Measurements from ENCODE around the gene ACP1. TPM values are rescaled to one million over a fixed set of nuclear protein-coding genes. Genes with fewer than 3 reads are reported as not detected.

Gene ACP1
- polyA plus RNA-seq, 2 of the 4 experiments (the other 2 are of a cell fraction) = 204 to 338 TPM

DNA sequence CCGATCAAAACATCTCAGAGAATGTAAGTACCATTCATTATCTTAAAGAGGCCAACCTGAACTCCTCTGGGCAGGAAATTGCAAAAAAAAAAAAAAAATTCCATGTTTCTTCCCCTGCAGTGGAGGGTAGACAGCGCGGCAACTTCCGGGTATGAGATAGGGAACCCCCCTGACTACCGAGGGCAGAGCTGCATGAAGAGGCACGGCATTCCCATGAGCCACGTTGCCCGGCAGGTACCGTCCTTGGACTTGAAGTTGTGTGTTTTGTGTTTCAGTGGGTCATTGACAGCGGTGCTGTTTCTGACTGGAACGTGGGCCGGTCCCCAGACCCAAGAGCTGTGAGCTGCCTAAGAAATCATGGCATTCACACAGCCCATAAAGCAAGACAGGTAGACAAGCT, 7.2 kb downstream of the ACP1 start:
- FAIRE-seq (no peak), DNase-seq (ENCODE audit: low read depth in 1 of 2, low spot score in 1 of 2) (no peak), ATAC-seq (no peak)
- 96% methylated on average over 12 of the region's 12 CpGs for WGBS (ENCODE audit: missing lambda C conversion rate)
- H3K9me3 ChIP-seq = no peaks in the 10 kb centered on the region
- H3K4me3 ChIP-seq = no peak overlapping the region
- H3K4me2 ChIP-seq = no peak overlapping the region
- CTCF ChIA-PET = interaction anchor here (1.2 to 2.4 kb wide), 3 partner anchors 13 to 25 kb away, joined by 3 to 9 read pairs (median 3); no protein-coding TSS in a partner anchor
- H3K4me1 ChIP-seq = no peaks in the 10 kb centered on the region
- TF ChIP-seq CEBPB (IDR thresholded peaks at IDR 0.05) (no peak), EP300 (IDR thresholded peaks at IDR 0.05) (no peak), FOSB (CRISPR knock-in tag; IDR thresholded peaks at IDR 0.05) (no peak), HOXB5 (CRISPR knock-in tag; IDR thresholded peaks at IDR 0.05) (no peak), RAD21 (conservative IDR thresholded peaks at IDR 0.05 in 1 of 2, IDR thresholded peaks at IDR 0.05 in 1 of 2) (no peak), JUNB (IDR thresholded peaks at IDR 0.05) (no peak), SMC3 (IDR thresholded peaks at IDR 0.05) (no peak)
- TF ChIP-seq, protein P1, sequence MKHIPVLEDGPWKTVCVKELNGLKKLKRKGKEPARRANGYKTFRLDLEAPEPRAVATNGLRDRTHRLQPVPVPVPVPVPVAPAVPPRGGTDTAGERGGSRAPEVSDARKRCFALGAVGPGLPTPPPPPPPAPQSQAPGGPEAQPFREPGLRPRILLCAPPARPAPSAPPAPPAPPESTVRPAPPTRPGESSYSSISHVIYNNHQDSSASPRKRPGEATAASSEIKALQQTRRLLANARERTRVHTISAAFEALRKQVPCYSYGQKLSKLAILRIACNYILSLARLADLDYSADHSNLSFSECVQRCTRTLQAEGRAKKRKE (CRISPR knock-in tag; IDR thresholded peaks at IDR 0.05; ENCODE audit: low read depth) = no peak
- TF ChIP-seq, protein P2, sequence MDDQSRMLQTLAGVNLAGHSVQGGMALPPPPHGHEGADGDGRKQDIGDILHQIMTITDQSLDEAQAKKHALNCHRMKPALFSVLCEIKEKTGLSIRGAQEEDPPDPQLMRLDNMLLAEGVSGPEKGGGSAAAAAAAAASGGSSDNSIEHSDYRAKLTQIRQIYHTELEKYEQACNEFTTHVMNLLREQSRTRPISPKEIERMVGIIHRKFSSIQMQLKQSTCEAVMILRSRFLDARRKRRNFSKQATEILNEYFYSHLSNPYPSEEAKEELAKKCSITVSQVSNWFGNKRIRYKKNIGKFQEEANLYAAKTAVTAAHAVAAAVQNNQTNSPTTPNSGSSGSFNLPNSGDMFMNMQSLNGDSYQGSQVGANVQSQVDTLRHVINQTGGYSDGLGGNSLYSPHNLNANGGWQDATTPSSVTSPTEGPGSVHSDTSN (IDR thresholded peaks at IDR 0.05) = no peak
- POLR2A ChIA-PET = no interaction called here
- no peak overlapping the region for H3K27ac ChIP-seq

DNA sequence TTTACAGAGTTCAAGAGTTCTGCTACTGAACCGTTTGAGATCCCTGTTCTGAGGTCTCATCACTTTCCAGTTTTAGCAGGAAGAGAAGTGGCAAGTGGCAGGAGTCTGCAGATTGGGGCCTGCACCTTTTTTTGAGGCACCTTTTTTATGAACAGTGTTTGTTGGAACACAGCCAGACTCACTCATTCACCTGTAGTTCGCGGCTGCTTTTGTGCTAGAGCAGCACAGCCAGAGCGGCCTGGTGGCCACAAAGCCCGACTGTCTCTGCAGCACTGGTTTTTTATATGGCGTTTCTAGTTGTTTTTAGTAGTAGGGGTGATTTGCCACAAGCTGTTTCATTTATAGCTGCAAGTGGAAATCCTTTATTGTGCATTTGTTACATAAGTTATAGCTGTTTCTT, 8.6 kb downstream of the ACP1 start:
- Histone ChIP-seq H3K4me1 (peaks cover 2% of the 10 kb centered on the region; the same call in 1 of the 3 replicates), H3K4me2 (no peak overlapping the region), H3K9me3 (no peaks in the 10 kb centered on the region), H3K4me3 (no peak overlapping the region), H3K27ac (no peak overlapping the region)
- ChIA-PET CTCF (interaction anchor here (2.4 kb wide), 1 partner anchor 17 kb away, joined by 9 read pairs; no protein-coding TSS in a partner anchor), POLR2A (no interaction called here)
- WGBS (ENCODE audit: missing lambda C conversion rate) = 71% methylated on average over 6 of the region's 6 CpGs
- TF ChIP-seq TP53 (CRISPR knock-in tag; IDR thresholded peaks at IDR 0.05) (no peak), RNF2 (IDR thresholded peaks at IDR 0.05; ENCODE audit: borderline replicate concordance, low read depth) (no peak), GATA3 (IDR thresholded peaks at IDR 0.05; ENCODE audit: borderline replicate concordance) (no peak), EP300 (IDR thresholded peaks at IDR 0.05) (no peak), EHF (CRISPR knock-in tag; IDR thresholded peaks at IDR 0.05) (no peak), RARB (CRISPR knock-in tag; IDR thresholded peaks at IDR 0.05) (no peak), PHF8 (IDR thresholded peaks at IDR 0.05; ENCODE audit: borderline replicate concordance, low read depth) (no peak), MAFK (IDR thresholded peaks at IDR 0.05; ENCODE audit: partially characterized antibody) (no peak), SREBF2 (IDR thresholded peaks at IDR 0.05) (no peak)
- TF ChIP-seq, protein P3, sequence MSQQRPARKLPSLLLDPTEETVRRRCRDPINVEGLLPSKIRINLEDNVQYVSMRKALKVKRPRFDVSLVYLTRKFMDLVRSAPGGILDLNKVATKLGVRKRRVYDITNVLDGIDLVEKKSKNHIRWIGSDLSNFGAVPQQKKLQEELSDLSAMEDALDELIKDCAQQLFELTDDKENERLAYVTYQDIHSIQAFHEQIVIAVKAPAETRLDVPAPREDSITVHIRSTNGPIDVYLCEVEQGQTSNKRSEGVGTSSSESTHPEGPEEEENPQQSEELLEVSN (IDR thresholded peaks at IDR 0.05; ENCODE audit: borderline replicate concordance, low read depth) = no peak
- ATAC-seq = no peak
- no peak for DNase-seq (ENCODE audit: low read depth in 1 of 2, low spot score in 1 of 2)
- FAIRE-seq = no peak

DNA sequence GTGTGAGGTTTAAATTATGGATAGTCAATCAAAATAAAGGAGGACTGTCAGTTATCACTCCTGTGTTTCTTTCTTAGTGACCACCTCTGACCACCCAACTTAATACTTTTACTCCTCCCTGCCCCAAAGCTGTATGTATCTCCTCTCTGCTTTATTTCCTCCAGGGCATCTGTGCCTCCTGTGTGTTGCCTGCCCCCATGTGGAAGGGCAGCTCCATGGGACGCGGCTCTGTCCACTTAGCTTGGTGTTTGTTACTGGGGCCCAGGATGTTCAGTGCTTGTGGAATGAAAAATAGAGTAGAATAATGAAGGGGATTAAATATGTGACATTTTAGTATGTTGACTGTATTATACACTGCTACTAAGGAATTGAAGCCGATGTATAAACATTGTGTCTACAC, 9.8 kb downstream of the ACP1 start:
- WGBS (ENCODE audit: missing lambda C conversion rate) = 97% methylated on average over 3 of the region's 3 CpGs
- no peak overlapping the region for H3K27ac ChIP-seq
- FAIRE-seq (no peak), DNase-seq (ENCODE audit: low read depth in 1 of 2, low spot score in 1 of 2) (peak in 1 of 2 experiments; percentile 25), ATAC-seq (peak; percentile 43 to 63; a peak in 2 of 6 replicates)
- CTCF ChIA-PET = interaction anchor here (0.7 to 3.5 kb wide), 3 partner anchors 9 to 392 kb away, joined by 3 to 14 read pairs (median 4); no protein-coding TSS in a partner anchor
- H3K4me1 ChIP-seq = peaks cover 4% of the 10 kb centered on the region; the same call in 1 of the 3 replicates
- no peak for TF ChIP-seq TFCP2L1 (CRISPR knock-in tag; IDR thresholded peaks at IDR 0.05)
- TF ChIP-seq NR3C1 (IDR thresholded peaks at IDR 0.05) = no peak
- TF ChIP-seq HOXB13 (CRISPR knock-in tag; IDR thresholded peaks at IDR 0.05; ENCODE audit: low read depth) = no peak
- no peak for TF ChIP-seq MYC (IDR thresholded peaks at IDR 0.05; ENCODE audit: borderline replicate concordance, low read length)
- no peak overlapping the region for H3K4me3 ChIP-seq
- no peak overlapping the region for H3K4me2 ChIP-seq
- no peaks in the 10 kb centered on the region for H3K9me3 ChIP-seq
- POLR2A ChIA-PET = no interaction called here
